AG08395 (cell line): ENCODE measurements around the gene NKAIN2.

Experiments used
- DNase-seq: peaks from one replicate; pipeline ENCODE4 v3.0.0; 2012; ENCODE audit warnings: mixed read lengths, low spot score

The NKAIN2 gene

DNA sequence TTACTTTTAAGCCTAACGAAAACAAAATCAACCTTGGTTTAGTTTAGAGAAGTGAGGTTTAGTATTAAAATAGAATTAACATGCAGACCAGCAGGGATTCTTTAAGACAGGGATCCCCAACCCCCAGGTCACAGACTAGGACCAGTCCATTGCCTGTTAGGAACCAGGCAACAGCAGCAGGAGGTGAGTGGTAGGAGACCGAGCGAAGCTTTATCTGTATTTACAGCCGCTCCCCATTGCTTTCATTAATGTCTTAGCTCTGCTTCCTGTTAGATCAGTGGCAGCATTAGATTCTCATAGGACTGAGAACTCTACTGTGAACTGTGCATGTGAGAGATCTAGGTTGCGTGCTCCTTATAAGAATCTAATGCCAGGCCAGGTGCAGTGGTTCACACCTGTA lies 225.9 kb downstream of the NKAIN2 start:
- no peak for DNase-seq

DNA sequence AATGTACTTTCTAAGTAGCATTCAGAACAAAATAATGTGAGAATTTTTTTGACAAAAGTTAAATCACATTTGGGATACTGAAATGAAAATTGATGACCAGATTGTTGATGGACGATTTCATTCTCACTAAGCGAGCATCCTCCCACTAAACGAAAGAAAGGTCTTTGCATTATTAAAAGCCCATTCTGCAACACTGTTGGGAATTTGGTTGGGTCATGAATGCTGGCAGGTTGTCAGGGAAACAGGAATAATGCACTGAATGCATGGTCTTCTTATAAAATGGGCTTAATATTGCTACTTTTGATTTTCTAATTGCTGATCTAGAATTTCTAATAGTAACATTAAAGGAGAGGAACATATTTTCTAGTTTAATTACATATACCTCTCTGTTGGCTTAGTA lies 229.8 kb downstream of the NKAIN2 start:
- no peak for DNase-seq

DNA sequence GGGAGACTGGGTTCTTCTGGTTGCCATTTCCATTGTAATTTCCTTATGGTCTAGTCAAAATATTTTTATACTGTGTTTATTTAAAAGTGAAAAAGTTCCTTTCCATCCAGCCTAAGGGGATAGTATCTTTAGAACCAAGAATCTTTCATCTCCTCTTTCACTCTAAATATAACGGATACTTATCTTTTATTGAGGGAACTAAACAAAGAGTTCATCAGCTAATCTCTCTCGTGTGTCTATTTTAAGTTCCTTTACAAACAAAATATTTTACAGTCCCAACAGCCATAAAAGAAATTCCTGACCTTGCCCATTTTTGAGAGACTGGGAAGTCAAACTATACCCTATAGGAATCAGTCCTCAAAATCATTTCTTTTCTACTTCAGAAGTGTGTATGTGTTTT lies 232.7 kb downstream of the NKAIN2 start:
- DNase-seq = no peak

DNA sequence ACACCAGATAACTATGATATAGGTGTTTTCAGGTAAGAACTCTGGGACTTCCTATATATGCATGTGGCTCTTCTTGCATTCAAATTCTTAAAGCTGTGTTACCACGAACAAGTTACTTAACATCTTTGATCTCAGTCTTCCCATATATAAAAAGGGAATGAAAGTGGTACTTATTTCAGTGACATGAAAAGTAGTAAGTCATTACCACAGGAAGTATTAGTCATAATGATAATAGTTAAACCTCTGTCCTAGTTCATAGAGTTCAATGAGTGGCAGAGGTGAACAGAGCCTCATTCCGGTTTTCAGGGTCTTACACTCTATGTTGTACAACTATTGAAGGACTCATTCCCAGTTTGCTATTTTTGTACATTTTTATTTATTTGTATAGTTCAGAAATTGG lies 237.0 kb downstream of the NKAIN2 start:
- no peak for DNase-seq

DNA sequence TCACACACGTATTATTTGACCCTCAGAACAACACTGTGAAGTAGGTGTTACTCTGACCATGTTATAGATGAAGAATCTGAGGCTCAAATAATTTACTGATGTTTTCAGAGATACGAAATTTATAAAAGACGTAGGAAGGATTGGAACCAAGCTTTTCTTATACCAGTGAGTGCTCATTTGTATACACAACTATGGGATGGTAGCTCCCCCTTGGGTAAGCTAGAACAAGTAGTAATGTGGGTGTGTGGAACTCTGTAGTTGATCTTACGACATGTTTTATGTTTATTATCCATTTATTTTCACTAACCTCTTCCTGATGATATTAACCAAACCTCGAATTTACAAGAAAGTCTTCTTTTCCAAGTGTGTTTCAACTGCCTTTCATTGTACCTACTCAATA lies 248.5 kb downstream of the NKAIN2 start:
- no peak for DNase-seq

DNA sequence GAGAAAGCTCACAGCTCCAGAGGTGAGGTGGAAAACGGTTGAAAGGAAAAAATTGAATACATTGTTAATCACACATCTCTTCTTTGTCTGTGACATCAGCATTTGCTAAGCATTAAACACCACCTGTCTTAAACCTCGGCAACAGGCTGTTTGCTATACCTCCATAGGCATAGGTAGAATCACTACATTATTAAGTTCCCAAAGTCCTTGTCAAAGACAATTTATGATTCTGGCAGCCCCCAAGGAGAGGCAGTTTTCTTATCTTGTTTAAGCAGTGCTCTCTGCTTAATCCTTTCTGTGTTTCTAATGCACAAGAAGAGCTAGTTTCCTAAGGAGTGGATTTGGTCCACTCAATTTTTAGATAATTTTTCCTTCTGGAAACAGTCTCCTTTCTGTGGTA lies 249.7 kb downstream of the NKAIN2 start:
- DNase-seq = no peak

DNA sequence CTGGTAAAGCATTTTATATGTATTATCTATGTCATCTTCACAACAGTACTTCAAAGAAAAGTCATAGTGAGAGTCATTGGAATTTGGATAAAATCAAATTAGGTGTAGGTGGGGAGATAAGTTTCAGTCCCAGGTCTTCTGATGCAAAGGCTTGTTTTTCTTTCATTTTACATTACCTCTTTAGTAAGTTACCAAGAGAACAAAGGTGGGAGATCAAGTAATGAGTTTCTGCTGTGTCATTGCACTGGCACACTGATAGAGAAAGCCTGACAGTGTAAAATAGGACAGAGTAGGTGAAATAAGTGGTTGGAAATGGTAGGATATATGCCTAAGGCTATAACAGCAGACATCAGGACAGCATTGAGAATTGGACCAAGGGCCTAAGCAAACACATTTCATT lies 250.4 kb downstream of the NKAIN2 start:
- no peak for DNase-seq

DNA sequence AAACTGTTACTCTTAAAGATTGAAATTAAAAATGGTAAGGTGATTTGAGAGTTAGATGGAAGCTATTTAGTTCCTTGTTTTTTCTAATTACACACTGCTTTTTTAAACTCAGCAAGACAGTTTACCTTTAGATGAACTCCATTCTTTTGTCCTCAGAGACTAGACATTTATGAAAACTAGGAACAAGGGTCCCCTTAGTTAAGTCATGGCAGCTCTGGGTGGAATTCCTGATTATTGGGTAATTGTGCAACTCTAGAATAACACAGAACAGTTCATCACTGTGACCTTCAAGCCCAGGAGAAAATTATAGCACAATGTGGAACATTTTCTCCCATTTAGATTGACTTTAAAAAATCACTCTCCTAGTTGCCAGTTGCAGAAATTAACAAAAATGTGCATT lies 251.7 kb downstream of the NKAIN2 start:
- no peak for DNase-seq

DNA sequence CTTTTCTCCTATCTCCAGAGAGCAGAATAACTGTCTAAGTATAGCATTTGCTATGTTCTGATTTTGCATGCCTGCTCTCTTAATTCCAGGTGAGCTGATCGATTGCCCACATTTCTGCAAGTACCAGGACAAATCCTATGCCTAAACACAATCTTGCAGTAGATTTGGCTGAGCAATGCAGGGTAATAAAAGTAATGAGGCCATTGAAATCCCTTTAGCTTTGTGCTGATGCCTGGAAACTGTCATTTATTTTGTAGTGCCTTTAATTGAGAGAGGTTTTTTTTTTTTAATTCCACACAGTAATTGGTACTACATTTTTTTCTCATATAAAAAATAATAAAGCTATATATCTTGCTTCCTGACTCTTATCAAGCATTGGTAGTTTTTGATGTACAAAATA lies 252.3 kb downstream of the NKAIN2 start:
- DNase-seq = no peak

DNA sequence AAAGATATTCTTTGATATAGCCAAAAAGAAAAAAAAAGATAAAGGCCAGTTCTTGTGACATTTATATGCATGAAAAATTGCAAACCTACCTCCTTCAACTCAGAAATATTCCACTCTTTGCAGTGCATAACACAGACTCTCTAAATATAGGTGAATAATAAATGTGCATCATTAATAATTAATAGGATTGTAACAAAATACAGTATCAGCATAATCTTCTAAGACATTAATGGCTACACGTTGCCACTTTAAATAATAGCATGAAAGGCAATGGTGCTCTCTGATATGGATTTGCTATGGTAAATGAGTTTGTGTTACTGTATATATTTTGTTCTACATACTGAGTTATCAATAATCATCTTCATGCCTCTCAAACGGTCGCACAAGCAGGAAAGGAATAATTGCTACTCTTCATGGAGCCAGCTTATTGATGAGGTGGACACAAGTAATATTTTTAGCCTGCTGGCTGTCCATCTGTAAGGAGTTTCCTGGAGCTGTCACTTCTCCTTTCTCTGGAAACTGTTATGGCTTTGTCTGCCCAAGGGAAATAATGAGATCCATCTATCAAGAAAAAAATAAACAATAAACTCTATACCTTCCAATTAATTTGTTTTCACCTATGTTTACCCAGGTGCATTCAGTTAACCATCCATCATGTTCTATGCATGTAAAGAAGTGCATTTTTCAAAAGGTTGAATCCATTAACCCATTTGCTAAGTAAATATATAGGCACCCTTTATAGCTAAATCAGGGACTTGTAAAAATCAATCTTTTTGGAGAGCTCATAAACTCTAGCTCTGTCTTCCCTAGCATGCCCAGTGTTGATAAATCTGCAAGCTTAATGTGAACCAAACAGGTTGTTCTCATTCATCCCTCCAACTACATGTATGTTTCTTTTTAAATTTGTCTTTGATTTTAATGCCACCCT lies 253.0 kb downstream of the NKAIN2 start:
- no peak for DNase-seq

DNA sequence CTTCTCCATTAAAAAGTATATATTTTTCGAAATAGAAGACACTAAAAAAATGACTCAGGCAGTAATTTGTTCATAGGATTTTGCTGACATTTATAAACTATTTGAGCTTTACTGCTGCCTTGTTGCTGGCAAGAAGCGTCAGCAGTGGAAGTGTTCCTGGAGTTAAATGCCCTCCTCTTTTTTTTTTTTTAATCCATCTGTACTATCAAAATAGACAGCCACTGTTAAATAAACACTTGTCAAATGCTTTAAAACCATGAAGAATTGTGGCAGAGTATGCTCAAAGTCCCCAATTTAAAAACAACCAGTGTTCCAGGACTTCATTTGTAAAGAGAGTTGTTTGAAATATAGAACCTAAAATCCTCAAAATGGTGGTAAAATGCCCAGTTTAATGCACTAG lies 253.8 kb downstream of the NKAIN2 start:
- DNase-seq = no peak

DNA sequence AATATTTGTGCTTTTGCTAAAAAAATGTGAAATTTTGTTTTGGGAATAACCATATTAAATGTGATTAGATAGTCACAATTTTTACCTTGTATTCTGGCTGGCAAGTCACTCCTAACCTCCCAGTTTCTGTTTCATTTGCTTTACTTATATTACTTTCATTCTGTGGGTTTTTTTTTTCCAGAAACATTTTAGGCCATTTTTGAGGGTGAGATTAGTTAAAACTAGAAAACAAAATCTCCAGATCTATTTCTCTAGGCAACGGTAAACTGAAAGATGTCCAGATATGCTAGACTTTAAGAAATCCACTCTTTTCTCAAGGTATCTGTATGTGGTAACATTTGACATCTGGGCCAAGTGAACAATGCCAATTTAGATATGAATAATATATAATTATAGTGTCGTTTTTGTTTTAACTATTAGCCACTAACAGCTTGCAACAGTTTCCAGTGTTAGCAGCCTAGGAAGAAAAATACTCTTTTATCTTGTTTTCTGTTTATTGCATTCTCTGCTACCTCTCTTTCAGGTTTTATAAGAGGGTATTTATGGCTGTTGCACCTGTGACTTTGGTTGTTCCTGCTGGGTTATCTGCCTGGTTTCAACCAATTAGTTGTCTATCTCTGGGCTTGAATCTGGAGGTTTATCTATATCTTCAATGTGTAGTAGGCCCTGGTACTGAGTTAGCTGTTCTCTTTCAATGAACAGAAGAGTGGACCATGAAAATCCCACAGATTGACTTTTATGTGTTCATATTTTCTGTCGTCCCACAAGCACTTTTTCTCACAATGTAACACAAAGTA lies 260.9 kb downstream of the NKAIN2 start:
- DNase-seq = no peak

DNA sequence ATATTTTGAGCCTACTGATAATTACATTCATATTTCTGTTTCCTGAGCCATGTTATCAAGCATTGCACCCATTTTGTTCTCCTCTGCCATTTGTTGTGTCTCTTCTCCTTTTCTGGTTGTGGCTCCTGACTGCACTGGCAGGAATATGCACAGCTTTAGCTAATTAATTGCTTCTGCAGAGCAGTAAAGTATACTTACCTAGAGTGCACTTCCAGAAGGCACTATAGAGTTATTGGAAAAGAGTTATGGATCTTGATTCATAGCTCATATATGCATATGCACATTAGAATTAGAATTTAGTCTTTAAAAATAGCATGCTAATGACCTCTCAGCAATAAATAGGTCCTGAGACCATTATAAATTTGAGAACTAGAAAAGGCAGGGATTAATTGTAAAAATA lies 262.6 kb downstream of the NKAIN2 start:
- no peak for DNase-seq

DNA sequence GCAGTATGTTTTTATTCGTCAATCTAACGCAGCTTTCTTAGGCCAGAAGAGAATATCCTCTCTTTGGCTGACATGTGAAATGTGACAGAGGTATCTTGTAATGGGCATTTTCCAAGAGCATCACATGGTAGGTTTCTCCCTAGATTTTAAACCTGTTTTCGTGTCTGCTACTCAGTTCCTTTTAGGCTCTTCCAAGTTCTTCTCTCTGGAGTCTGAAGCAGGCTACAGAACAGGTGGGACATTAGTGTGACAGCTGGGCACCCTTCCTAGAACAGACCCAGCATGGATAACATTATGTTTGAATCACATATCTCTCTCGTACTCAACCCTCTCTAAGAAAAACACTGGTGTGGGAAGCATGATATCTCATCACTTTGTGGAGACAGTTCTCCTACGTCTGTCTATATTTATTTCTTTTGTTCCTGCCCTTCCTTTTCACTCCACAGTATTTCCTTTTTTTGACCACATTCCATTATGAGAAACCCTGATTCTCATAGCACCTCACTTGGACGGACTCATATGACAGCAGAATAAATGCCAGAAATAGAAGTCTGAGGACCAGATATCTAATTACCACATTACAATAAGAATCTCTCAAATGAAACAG lies 263.4 kb downstream of the NKAIN2 start:
- no peak for DNase-seq

DNA sequence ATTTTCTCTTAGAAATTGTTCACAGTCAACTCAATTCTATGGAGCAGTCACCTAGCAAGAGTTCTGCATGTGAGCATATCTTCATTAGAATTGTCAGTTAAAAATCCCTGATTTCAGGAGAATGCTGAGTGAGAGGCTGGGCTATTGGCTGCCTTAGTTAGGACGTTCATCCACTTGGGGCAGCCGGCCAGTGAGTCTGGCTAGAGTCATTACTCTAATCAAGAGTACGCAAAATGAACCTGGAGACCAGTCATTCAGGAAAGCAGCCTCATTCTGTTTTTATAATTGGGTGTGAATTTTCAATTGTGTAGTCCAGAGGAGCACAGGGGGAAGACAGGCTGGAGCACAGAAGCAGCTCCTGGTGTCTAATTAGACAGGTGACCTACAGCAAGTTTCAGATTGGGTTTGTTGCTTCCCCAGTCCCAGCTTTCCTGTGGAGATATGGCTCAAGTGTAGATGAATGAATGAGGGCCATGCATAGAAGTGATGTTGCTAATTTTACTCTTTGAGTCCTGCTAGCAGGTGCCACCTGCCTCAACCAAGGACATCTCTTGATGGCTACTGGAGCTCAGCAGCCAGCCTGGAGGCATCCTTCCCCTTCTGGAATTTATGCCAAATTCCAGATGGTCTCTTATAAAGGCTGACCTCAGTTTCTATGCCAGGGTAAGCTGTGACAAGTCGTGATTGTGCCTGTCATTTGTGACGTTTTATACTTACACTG lies 265.7 kb downstream of the NKAIN2 start:
- DNase-seq = no peak

DNA sequence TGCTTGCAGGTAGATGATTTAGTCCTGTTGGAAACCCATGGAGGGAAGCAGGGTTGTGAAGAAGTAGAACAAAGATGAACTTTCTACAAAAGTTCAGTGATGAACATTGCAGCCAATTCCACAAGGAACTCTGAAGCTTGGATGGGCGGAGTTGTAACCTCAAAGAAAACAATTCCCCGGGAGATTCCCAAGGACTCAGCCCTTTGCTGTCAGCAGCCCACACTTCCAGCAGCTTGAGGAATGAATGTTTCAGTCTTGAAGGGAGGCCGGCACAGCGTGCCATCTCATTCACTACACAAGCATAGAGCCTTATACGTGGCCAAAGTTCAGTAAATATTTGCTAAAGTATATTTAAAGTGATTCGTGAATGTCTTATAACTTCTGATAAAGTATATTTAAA lies 269.4 kb downstream of the NKAIN2 start:
- no peak for DNase-seq

DNA sequence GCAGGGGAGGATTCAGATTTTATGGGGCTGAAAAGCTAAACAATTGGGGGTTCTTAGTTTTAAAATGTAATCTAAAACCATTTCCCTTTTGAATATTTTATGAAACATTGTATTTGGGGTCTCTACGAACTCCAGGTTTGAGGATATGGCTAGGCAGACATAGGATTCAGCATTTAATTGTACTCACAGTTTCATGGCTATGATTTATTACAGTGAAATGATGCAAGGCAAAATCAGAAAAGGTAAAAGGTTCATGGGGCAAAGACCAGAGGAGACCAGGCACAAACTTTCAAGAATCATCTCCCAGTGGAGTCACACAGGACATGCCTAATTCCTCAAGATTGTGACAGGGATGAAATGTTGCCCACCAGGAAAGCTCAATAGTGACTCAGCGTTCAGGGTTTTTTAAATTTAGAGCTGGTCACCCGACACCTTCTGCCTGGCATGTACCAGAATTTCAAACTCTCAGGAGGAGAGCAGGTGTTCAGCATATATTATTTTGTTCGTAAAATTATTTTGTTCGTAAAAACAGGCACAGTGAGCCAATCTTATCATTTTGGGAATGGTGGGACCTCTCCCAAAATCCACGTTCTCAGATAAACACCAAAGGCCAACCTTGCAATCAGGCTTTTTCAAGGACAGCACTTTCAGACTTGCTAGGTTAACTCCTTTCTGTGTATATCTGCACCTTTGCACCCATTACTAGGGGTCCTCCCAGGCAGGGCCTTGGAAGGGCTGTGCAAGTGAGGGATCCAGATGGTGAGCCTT lies 270.3 kb downstream of the NKAIN2 start:
- DNase-seq = no peak

DNA sequence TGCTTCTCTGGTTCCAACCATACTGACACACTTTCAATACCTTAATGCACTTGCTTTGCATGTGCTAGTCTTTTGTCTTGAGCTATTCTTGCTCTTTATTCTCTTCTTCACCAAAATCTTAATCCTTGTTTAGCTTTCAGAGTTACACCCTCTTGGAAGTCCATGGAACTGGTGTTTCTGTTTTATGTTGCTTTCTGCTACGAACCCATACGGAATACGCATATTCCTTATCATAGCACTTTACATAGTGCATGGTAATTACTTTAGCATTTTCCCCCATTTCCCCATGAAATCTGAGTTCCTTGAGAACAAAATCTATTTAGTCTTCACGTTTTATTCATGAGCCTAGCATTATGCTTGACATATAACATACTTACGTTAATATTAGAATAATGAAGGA lies 270.9 kb downstream of the NKAIN2 start:
- no peak for DNase-seq

DNA sequence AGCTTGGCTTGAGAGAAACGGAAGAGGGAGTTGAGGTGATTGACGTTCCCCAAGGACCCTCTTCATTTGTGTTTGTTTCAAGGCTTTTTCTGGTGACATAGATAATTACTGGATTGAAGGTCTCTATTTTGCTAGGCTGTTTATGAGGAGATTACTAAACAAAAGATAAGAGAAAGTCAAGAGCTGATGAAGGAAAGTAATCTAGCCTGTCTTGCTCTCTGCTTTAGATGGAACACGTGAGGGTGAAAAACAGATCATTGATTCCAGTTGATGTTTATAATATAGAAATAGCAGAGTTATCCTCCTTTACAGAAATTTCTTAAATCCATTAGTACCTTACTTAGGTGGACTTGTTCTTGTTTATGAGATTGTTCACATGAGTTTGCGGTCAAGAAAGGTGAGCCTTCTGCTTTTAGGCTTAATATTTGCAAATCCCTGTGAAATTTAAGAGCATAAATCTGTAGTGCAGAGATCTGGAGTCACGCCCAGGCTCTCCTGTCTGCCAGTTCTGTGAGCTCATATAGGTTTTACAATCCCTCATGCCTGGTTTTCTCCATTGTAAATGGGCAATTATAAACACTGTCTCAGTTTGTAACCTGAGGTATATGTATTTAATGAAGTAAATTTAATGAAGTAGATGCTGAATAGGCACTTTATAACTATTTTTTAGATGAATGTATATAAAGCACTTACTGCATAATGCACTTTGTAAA lies 272.8 kb downstream of the NKAIN2 start:
- DNase-seq = no peak

DNA sequence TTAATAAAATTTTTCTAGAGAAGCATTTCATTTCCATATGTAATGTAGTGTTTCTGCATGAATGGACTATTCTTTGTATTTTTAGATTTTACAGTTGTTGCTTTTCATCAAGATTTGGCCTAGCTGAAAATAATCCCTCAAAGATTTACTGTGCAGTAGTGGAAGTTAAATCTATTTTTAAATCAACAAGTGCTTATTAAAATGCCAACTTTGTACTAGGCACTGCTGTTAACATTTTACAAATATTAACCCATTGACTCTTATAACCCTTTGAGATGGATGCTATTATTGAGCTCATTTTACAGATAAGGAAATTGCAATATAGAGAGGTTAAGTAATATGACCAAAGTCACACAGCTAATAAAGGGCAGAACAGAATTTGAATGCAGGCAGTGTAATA lies 274.5 kb downstream of the NKAIN2 start:
- DNase-seq = no peak

DNA sequence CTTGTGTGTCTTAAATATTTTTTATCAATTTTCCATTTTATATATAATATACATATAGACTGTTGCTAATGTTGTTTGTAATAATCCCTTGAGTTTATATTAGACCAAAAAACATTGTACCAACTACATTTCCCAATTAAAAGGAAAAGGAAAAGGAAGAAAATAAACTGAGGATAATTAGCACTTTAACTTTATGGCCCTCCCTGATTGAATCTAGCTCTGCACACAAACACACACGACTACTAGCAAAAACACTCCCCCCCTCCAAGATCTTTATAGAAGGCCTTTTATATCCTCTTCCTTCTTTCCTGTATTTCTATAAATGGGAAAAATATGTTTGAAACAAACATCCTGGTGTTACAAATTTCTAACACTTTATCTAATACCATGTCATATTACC lies 276.8 kb downstream of the NKAIN2 start:
- no peak for DNase-seq
